H1 (cell line): ENCODE results near the gene TRIM32. TPM values are rescaled to one million over a fixed set of nuclear protein-coding genes. Genes with fewer than 3 reads are reported as not detected.

Experiments used
- CHD1 ChIP-seq: IDR thresholded peaks from 2 replicates; pipeline ENCODE4 v1.6.1; 2012; ENCODE audit warnings: low read depth, low read length, improper control_type of control experiment
- CHD2 ChIP-seq: IDR thresholded peaks from 2 replicates; pipeline ENCODE4 v1.6.1; 2012; ENCODE audit warnings: low read length, improper control_type of control experiment
- CTCF ChIP-seq, 3 experiments: IDR thresholded peaks; 1 replicate in 2 of 3; 2 replicates in 1 of 3; pipeline versions ENCODE4 v1.5.1 to v1.6.1; 2011; ENCODE audit warnings: low read length in 3 of 3, mild to moderate bottlenecking in 3 of 3, inconsistent platforms in 2 of 3, low read depth in 1 of 3, moderate library complexity in 1 of 3; ENCODE audit not compliant: insufficient read depth in 1 of 3; ENCODE audit errors: control extremely low read depth in 1 of 3
- GABPA ChIP-seq: IDR thresholded peaks from 2 replicates; pipeline ENCODE4 v1.6.1; 2011; ENCODE audit warnings: mild to moderate bottlenecking, low read length, moderate library complexity, borderline replicate concordance; ENCODE audit not compliant: insufficient read depth
- RFX5 ChIP-seq: IDR thresholded peaks from 2 replicates; pipeline ENCODE4 v1.6.1; 2011; ENCODE audit warnings: low read depth, low read length, improper control_type of control experiment, borderline replicate concordance
- SIX5 ChIP-seq: IDR thresholded peaks from 2 replicates; pipeline ENCODE4 v1.6.1; 2011; ENCODE audit warnings: mild to moderate bottlenecking, low read depth, low read length
- polyA plus RNA-seq, 7 experiments: library from polyadenylated mRNA; depleted of rRNA in 3 of 7; stranded (reverse) in 5 of 7; unstranded in 2 of 7; fragments of >200 nt in 5 of 7; fragments of 200-250 nt in 2 of 7; gene quantifications; 1 replicate in 5 of 7; 2 replicates in 1 of 7; 4 replicates in 1 of 7; pipeline versions ENCODE4 v1.2.1 to v1.2.3, GENCODE V29; 2011 to 2013; ENCODE audit warnings: missing spikeins in 2 of 7, mixed read lengths in 2 of 7
- total RNA-seq: library from RNA; stranded (reverse); fragmentation: NEBNext Ultra II Directional; extraction: Animal tissue kit (Norgen Biotek cat#: 25700); gene quantifications from 2 replicates; pipeline ENCODE4 v1.2.1, GENCODE V29; 2021

The TRIM32 gene
- total and polyA plus RNA-seq, 2 of the 8 experiments (the other 6 are each of a cell fraction or from before 2014, with no cell fraction given): 10.5 to 17.3 TPM

- TF ChIP-seq GABPA (no peak), CHD1 (no peak), RFX5 (no peak), SIX5 (no peak), CHD2 (no peak), CTCF (IDR thresholded peaks at IDR 0.05; ENCODE audit: control extremely low read depth in 1 of 3, insufficient read depth in 1 of 3, low read depth in 1 of 3, low read length in 3 of 3) (no peak)
Observed at GRCh38 chr9:116697887-116698286, 10.8 kb downstream of the TRIM32 start (continued).
